HCT116 (cell line): Measurements from ENCODE around the gene NFIX. TPM values are rescaled to one million over a fixed set of nuclear protein-coding genes. Genes with fewer than 3 reads are reported as not detected.

Experiments
- ATAC-seq: fragments of 200-7000 bp; cut with Tn5 transposase; 2 replicates; pipeline ENCODE4 v1.9.1; 2020; ENCODE audit warnings: mild to moderate bottlenecking, moderate library complexity
- BruUV-seq: library from RNA; stranded (reverse); fragments of 400-500 nt; replicated peaks from 2 replicates; lab custom pipeline; 2021; lab: Mats Ljungman, UMichigan
- CTCF ChIA-PET: fragments of 300-600 bp; sonication (Branson Sonifier 250); formaldehyde crosslinking; loops from one replicate; lab custom pipeline; 2021; ENCODE audit warnings: antibody characterized with exemption; lab: Charles Lee
- POLR2A ChIA-PET: fragments of 300-600, 350-600 bp; sonication (Branson Sonifier 250); formaldehyde crosslinking; loops from one replicate; lab custom pipeline; 2021; ENCODE audit warnings: antibody characterized with exemption; lab: Charles Lee
- RAD21 ChIA-PET, 2 experiments: fragments of 300-600 bp; sonication (Branson Sonifier 250); formaldehyde crosslinking; loops; one replicate each; lab custom pipeline; 2023; ENCODE audit warnings: low total read pairs in 2 of 2; ENCODE audit not compliant: uncharacterized antibody in 2 of 2, unreplicated experiment in 2 of 2, low non-redundant PET in 1 of 2; lab: Charles Lee
- DNase-seq: peaks from one replicate; pipeline ENCODE4 v3.0.0-alpha.2; 2010; ENCODE audit warnings: low read depth, low spot score
- H2AFZ ChIP-seq: fragments of 200-600 bp; shearing (Covaris generic), sonication (generic); 2 replicates; pipeline ENCODE4 v1.6.1; 2017; ENCODE audit warnings: low read depth, mixed run types, mixed read lengths, antibody characterized with exemption, low read length; ENCODE audit not compliant: poor library complexity, severe bottlenecking
- H3K27ac ChIP-seq: 2 replicates; pipeline ENCODE4 v1.5.1; 2012; ENCODE audit warnings: low read depth, low read length
- H3K27me3 ChIP-seq: fragments of 200-600 bp; sonication (generic); 2 replicates; pipeline ENCODE4 v1.6.1; 2016; ENCODE audit warnings: mixed run types, low read length, mixed read lengths; ENCODE audit not compliant: insufficient read depth
- H3K36me3 ChIP-seq, 2 experiments: fragments of 200-500 bp in 1 of 2; fragments of 200-600 bp in 1 of 2; sonication (Bioruptor generic) in 1 of 2; sonication (generic) in 1 of 2; 2 replicates each; pipeline versions ENCODE4 v1.5.1 to v1.6.1; 2014 to 2016; ENCODE audit warnings: low read length in 2 of 2, inconsistent platforms in 1 of 2, mixed read lengths in 1 of 2, mixed run types in 1 of 2; ENCODE audit not compliant: insufficient read depth in 2 of 2, control insufficient read depth in 1 of 2
- H3K4me1 ChIP-seq, 2 experiments: fragments of 200-600 bp in 1 of 2; sonication (generic) in 1 of 2; 2 replicates each; pipeline versions ENCODE4 v1.5.1 to v1.6.1; 2012 to 2017; ENCODE audit warnings: low read length in 2 of 2, inconsistent platforms in 1 of 2, mild to moderate bottlenecking in 1 of 2, mixed read lengths in 1 of 2, mixed run types in 1 of 2, moderate library complexity in 1 of 2; ENCODE audit not compliant: insufficient read depth in 2 of 2, control insufficient read depth in 1 of 2
- H3K4me2 ChIP-seq: fragments of 200-600 bp; sonication (generic); 2 replicates; pipeline ENCODE4 v1.6.1; 2017; ENCODE audit warnings: mixed run types, low read length, mixed read lengths
- H3K4me3 ChIP-seq, 2 experiments: fragments of 200-600 bp in 1 of 2; sonication (generic) in 1 of 2; replicated peaks in 1 of 2; 2 replicates each; pipeline ENCODE4 v1.5.1; 2011 to 2016; ENCODE audit warnings: low read length in 2 of 2, control low read depth in 1 of 2, low read depth in 1 of 2, mild to moderate bottlenecking in 1 of 2, mixed read lengths in 1 of 2, mixed run types in 1 of 2
- H3K79me2 ChIP-seq: fragments of 200-600 bp; sonication (generic); 2 replicates; pipeline ENCODE4 v1.6.1; 2017; ENCODE audit warnings: mild to moderate bottlenecking, mixed run types, low read length, moderate library complexity, mixed read lengths; ENCODE audit not compliant: insufficient read depth
- H3K9ac ChIP-seq: fragments of 200-600 bp; sonication (generic); 2 replicates; pipeline ENCODE4 v1.6.1; 2016; ENCODE audit warnings: low read length, mixed read lengths
- H3K9me2 ChIP-seq: fragments of 200-600 bp; sonication (generic), shearing (Covaris generic); 2 replicates; pipeline ENCODE4 v1.6.1; 2017; ENCODE audit warnings: mixed run types, mild to moderate bottlenecking, moderate library complexity; ENCODE audit not compliant: insufficient read depth
- H3K9me3 ChIP-seq, 2 experiments: fragments of 200-500 bp in 1 of 2; fragments of 200-600 bp in 1 of 2; sonication (Bioruptor generic) in 1 of 2; sonication (generic) in 1 of 2; 2 replicates each; pipeline ENCODE4 v1.6.1; 2014 to 2017; ENCODE audit warnings: low read length in 2 of 2, mixed read lengths in 2 of 2, inconsistent platforms in 1 of 2, low read depth in 1 of 2, mild to moderate bottlenecking in 1 of 2, mixed run types in 1 of 2, moderate library complexity in 1 of 2; ENCODE audit not compliant: control insufficient read depth in 1 of 2, insufficient read depth in 1 of 2
- H4K20me1 ChIP-seq: fragments of 200-600 bp; sonication (generic), shearing (Covaris generic); 2 replicates; pipeline ENCODE4 v1.6.1; 2017; ENCODE audit warnings: mixed run types, mild to moderate bottlenecking, moderate library complexity; ENCODE audit not compliant: insufficient read depth
- CBX3 ChIP-seq: IDR thresholded peaks from 2 replicates; pipeline ENCODE4 v1.6.1; 2012; ENCODE audit warnings: low read depth
- CTCF ChIP-seq, 3 experiments: fragments of 200-600 bp in 1 of 3; sonication (generic) in 1 of 3; IDR thresholded peaks in 2 of 3; conservative IDR thresholded peaks in 1 of 3; 2 replicates each; pipeline ENCODE4 v1.5.1; 2012 to 2017; ENCODE audit warnings: low read depth in 2 of 3, low read length in 2 of 3, antibody characterized with exemption in 1 of 3, borderline replicate concordance in 1 of 3, control low read depth in 1 of 3, mild to moderate bottlenecking in 1 of 3, mixed read lengths in 1 of 3, mixed run types in 1 of 3, moderate library complexity in 1 of 3; ENCODE audit not compliant: insufficient read depth in 1 of 3
- EGR1 ChIP-seq: IDR thresholded peaks from 2 replicates; pipeline ENCODE4 v1.6.1; 2012; ENCODE audit warnings: low read depth
- JUND ChIP-seq: IDR thresholded peaks from 2 replicates; pipeline ENCODE4 v1.6.1; 2012
- POLR2A ChIP-seq: IDR thresholded peaks from 2 replicates; pipeline ENCODE4 v1.7.0; 2011; ENCODE audit warnings: borderline replicate concordance; ENCODE audit not compliant: insufficient read depth, insufficient read length; ENCODE audit errors: extremely low read depth
- SP1 ChIP-seq: IDR thresholded peaks from 2 replicates; pipeline ENCODE4 v1.6.1; 2012; ENCODE audit warnings: low read depth
- ZFX ChIP-seq: fragments of 450-650 bp; IDR thresholded peaks from 2 replicates; pipeline ENCODE4 v1.6.1; 2017
- intact Hi-C: fragments of 100-400 bp; cut with micrococcal nuclease; formaldehyde crosslinking; loops from 2 replicates; pipeline ENCODE4 v1.10.0; 2022
- total RNA-seq: library from RNA; stranded (reverse); gene quantifications from one replicate; pipeline ENCODE4 v1.2.1, GENCODE V29; 2021; ENCODE audit not compliant: unreplicated experiment
- TF ChIP-seq, protein P1 (sequence below): IDR thresholded peaks from 2 replicates; pipeline ENCODE4 v1.6.1; 2011; ENCODE audit warnings: mild to moderate bottlenecking, low read length, moderate library complexity; ENCODE audit not compliant: insufficient replicate concordance; ENCODE audit errors: extremely low read depth
- TF ChIP-seq, protein P2 (sequence below): IDR thresholded peaks from 2 replicates; pipeline ENCODE4 v1.6.1; 2012

The NFIX gene
- total RNA-seq, 1 experiment from 2014 or later, result 34.8 TPM

- TF ChIP-seq, protein P1, sequence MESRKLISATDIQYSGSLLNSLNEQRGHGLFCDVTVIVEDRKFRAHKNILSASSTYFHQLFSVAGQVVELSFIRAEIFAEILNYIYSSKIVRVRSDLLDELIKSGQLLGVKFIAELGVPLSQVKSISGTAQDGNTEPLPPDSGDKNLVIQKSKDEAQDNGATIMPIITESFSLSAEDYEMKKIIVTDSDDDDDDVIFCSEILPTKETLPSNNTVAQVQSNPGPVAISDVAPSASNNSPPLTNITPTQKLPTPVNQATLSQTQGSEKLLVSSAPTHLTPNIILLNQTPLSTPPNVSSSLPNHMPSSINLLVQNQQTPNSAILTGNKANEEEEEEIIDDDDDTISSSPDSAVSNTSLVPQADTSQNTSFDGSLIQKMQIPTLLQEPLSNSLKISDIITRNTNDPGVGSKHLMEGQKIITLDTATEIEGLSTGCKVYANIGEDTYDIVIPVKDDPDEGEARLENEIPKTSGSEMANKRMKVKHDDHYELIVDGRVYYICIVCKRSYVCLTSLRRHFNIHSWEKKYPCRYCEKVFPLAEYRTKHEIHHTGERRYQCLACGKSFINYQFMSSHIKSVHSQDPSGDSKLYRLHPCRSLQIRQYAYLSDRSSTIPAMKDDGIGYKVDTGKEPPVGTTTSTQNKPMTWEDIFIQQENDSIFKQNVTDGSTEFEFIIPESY, result no peak
- TF ChIP-seq SP1, result no peak
- no peak for TF ChIP-seq POLR2A
Measured at GRCh38 chr19:12992729-12993128, 2.5 kb upstream of the NFIX start (continued).

DNA sequence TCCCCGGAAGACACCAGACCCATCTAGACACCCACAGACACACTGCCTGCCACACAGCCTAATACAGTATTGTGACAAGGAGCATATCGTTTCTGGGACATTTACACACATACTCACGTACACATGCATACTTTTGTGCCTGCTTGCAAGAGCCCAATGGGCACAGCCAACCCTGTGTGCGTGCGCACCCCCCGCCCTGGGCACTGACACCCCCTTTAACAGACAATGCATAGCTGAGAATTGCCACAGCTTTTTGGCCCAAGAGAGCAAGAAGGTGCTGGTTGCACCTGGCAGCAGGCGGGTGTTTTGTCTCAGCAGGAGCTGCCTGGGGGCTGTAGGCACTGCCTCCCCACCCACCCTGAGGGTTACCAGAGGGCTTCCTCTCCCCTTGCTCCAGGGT, 1.7 kb upstream of the NFIX start:
- ChIA-PET POLR2A (no interaction called here), RAD21 (no interaction called here), CTCF (no interaction called here)
- H3K27ac ChIP-seq, result no peak overlapping the region
- intact Hi-C loops, result no loop called here
- peaks cover 5 to 17% of the 10 kb centered on the region in 2 experiments; a peak in 3 of 4 replicates for H3K4me1 ChIP-seq
- no peaks in the 10 kb centered on the region for H3K27me3 ChIP-seq
- peaks cover 17% of the 10 kb centered on the region; the same call in 1 of the 2 replicates for H3K79me2 ChIP-seq
- no peaks in the 10 kb centered on the region for H3K9me3 ChIP-seq
- no peak overlapping the region for H2AFZ ChIP-seq
- H4K20me1 ChIP-seq, result no peaks in the 10 kb centered on the region
- TF ChIP-seq POLR2A (no peak), JUND (no peak), EGR1 (no peak), ZFX (no peak), CBX3 (no peak), CTCF (IDR thresholded peaks at IDR 0.05 in 2 of 3, conservative IDR thresholded peaks at IDR 0.05 in 1 of 3; ENCODE audit: borderline replicate concordance in 1 of 3, insufficient read depth in 1 of 3, low read depth in 2 of 3, low read length in 2 of 3) (no peak)
- TF ChIP-seq, protein P2, sequence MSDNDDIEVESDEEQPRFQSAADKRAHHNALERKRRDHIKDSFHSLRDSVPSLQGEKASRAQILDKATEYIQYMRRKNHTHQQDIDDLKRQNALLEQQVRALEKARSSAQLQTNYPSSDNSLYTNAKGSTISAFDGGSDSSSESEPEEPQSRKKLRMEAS, result no peak
- TF ChIP-seq, protein P1, result no peak
- H3K9ac ChIP-seq, result no peak overlapping the region
- BruUV-seq, result no TSS peak
- no peak for ATAC-seq
- no peak overlapping the region for H3K4me3 ChIP-seq
- no peaks in the 10 kb centered on the region for H3K9me2 ChIP-seq
- H3K36me3 ChIP-seq, result 0 out of 4 replicates have a peak, but pooled peaks cover 0 to 1% of the 10 kb centered on the region in 2 experiments
- DNase-seq, result no peak
- H3K4me2 ChIP-seq, result no peak overlapping the region
